Keratinocyte (primary cell): Measurements from ENCODE around the gene RASA3.

Source experiments
- EZH2 ChIP-seq: IDR thresholded peaks from one replicate; pipeline ENCODE4 v1.6.1; 2012; ENCODE audit warnings: inconsistent platforms, mild to moderate bottlenecking, low read length, moderate library complexity
- TF ChIP-seq, protein P1 (sequence below), 3 experiments: IDR thresholded peaks in 1 of 3; conservative IDR thresholded peaks in 1 of 3; optimal IDR thresholded peaks in 1 of 3; 2 replicates in 2 of 3; 3 replicates in 1 of 3; pipeline versions ENCODE3 to v1.5.1; 2011; ENCODE audit warnings: low read length in 3 of 3, mild to moderate bottlenecking in 3 of 3, moderate library complexity in 2 of 3, control low read depth in 1 of 3, inconsistent platforms in 1 of 3; ENCODE audit not compliant: insufficient read depth in 2 of 3; ENCODE audit errors: extremely low read depth in 1 of 3

DNA sequence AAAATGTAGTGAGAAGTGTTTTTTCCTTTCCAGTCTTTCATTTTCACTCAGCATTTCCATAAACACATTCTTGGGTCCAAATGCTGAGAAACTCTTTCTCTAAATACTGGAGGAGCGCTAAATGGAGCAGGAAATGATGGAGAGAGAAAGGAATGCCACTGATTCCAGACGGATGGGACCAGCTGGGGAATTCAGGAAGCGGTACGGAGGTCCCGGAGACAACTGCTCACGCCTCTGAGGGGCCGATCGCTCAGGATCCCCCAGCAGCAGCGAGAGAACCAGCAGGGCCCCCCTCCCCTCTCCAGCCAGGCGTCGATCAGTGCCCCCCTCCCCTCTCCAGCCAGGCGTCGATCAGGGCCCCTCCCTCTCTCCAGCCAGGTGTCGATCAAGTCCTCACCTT, 13.2 kb downstream of the RASA3 start:
- TF ChIP-seq, protein P1, sequence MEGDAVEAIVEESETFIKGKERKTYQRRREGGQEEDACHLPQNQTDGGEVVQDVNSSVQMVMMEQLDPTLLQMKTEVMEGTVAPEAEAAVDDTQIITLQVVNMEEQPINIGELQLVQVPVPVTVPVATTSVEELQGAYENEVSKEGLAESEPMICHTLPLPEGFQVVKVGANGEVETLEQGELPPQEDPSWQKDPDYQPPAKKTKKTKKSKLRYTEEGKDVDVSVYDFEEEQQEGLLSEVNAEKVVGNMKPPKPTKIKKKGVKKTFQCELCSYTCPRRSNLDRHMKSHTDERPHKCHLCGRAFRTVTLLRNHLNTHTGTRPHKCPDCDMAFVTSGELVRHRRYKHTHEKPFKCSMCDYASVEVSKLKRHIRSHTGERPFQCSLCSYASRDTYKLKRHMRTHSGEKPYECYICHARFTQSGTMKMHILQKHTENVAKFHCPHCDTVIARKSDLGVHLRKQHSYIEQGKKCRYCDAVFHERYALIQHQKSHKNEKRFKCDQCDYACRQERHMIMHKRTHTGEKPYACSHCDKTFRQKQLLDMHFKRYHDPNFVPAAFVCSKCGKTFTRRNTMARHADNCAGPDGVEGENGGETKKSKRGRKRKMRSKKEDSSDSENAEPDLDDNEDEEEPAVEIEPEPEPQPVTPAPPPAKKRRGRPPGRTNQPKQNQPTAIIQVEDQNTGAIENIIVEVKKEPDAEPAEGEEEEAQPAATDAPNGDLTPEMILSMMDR (optimal IDR thresholded peaks at IDR 0.05 in 1 of 3, IDR thresholded peaks at IDR 0.05 in 1 of 3, conservative IDR thresholded peaks at IDR 0.05 in 1 of 3; ENCODE audit: extremely low read depth in 1 of 3, insufficient read depth in 2 of 3, low read length in 3 of 3): no peak
- no peak for TF ChIP-seq EZH2
